ENCODE measurements around the gene SPNS3.

- TF ChIP-seq, protein P1, sequence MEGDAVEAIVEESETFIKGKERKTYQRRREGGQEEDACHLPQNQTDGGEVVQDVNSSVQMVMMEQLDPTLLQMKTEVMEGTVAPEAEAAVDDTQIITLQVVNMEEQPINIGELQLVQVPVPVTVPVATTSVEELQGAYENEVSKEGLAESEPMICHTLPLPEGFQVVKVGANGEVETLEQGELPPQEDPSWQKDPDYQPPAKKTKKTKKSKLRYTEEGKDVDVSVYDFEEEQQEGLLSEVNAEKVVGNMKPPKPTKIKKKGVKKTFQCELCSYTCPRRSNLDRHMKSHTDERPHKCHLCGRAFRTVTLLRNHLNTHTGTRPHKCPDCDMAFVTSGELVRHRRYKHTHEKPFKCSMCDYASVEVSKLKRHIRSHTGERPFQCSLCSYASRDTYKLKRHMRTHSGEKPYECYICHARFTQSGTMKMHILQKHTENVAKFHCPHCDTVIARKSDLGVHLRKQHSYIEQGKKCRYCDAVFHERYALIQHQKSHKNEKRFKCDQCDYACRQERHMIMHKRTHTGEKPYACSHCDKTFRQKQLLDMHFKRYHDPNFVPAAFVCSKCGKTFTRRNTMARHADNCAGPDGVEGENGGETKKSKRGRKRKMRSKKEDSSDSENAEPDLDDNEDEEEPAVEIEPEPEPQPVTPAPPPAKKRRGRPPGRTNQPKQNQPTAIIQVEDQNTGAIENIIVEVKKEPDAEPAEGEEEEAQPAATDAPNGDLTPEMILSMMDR (IDR thresholded peaks at IDR 0.05; ENCODE audit: poor library complexity, severe bottlenecking), result no peak
- TF ChIP-seq POLR2AphosphoS5 (IDR thresholded peaks at IDR 0.05) (no peak), REST (IDR thresholded peaks at IDR 0.05; ENCODE audit: borderline replicate concordance) (no peak), EZH2 (IDR thresholded peaks at IDR 0.05; ENCODE audit: borderline replicate concordance, insufficient read depth, low read length, poor library complexity, severe bottlenecking) (no peak)
Observed at GRCh38 chr17:4530799-4531730, 97.3 kb downstream of the SPNS3 start.
